ENCODE results near the gene GDA.

The GDA gene

DNA sequence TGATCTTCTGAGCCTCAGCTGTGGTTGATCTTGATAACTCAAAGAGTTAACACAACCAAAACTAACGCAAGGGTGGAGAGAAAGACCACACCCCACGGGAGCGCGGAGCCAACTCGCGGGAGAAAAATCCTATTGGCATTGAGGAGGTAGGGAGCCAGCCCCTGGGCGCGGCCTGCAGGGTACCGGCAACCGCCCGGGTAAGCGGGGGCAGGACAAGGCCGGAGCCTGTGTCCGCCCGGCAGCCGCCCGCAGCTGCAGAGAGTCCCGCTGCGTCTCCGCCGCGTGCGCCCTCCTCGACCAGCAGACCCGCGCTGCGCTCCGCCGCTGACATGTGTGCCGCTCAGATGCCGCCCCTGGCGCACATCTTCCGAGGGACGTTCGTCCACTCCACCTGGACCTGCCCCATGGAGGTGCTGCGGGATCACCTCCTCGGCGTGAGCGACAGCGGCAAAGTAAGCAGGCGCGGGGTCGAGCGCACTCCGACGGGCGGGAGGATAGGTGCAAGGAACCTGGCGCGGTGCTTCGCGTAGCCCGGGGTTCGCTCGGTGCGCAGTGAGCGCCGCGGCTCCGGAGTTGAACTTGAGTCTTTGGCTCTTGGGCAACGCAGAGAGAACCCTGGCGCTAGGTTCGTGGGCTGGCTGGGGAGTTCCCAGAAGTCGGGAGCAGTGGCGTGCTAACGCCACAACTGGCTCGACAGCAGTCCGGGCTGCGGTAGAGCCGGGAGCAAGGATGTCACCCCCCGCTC is at the start of gene GDA:
Gene GDA (plus strand): TSS at position 210 of the 745 bp plus-strand sequence. CDS start 120 bp downstream, at position 330.
- no peak for DNase-seq (ENCODE audit: low read depth in 1 of 2, low spot score in 1 of 2)

DNA sequence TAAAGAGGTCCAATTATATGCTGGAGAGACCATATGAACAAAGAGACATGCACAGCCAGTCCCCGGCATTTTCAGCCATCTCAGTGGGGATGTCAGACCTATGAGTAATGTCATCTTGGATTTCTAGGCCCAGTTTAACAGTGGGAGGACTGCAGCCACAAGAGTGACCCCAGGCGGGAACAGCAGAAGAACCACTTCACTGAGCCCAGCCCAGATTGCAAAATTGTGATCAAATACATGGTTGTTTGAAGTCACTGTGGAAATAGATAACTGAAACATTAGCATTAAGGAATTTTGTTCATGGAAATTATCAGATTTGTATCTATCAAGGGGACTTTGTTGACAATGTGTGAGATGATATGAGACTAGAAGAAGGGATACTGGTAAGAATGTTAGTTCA is 46.7 kb upstream of the GDA start:
- in situ Hi-C loops (cut with HindIII; ENCODE audit: low pct_unique_long_range_greater_than_20kb, low sequenced_read_pairs): no loop called here
- no peak for DNase-seq (ENCODE audit: low read depth in 1 of 2, low spot score in 1 of 2)
- no peak for TF ChIP-seq JUND (IDR thresholded peaks at IDR 0.05; ENCODE audit: low read depth)

More for the DNA sequence above, at the start of gene GDA:
- in situ Hi-C loops (cut with HindIII; ENCODE audit: low pct_unique_long_range_greater_than_20kb, low sequenced_read_pairs): no loop called here
- no peak for TF ChIP-seq JUND (IDR thresholded peaks at IDR 0.05; ENCODE audit: low read depth)

DNA sequence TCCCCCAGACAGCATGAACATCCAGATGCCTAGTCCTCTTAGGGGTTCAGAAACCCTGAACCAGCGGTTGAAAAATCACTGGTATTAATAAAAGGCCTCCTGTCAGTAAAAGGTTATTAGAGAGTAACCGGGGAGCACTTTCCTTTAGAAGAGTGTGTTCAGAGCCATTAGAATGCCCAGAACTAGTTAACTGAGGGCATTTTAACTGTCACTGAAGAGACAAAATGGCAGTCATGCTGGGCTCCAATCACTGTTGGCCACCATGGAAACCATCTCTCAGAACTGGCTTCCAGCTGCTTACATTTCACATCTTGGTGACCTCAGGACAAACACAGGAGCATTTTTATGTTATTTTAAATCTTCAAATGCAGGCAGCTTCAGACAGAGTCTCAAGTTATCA is 36.2 kb upstream of the GDA start:
- TF ChIP-seq JUND (IDR thresholded peaks at IDR 0.05; ENCODE audit: low read depth): no peak
- in situ Hi-C loops (cut with HindIII; ENCODE audit: low pct_unique_long_range_greater_than_20kb, low sequenced_read_pairs): no loop called here
- no peak for DNase-seq (ENCODE audit: low read depth in 1 of 2, low spot score in 1 of 2)

DNA sequence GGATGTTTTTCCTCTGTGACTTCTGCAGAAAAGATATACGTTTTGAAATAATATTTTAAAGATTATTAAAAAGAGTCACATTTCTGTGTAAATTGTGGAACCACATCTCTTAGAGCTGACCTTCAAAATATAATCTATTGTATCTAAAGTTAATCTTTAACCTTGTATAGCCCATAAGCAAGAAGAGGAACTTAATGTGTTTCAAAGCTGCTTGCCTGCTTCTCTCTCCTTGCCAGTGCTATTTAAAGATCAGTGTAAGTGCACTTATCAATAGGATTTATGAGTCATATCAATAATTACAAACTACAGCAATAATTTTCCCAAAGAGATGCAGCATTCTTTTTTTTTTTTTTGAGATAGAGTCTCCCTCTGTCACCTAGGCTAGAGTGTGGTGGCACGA is 29.4 kb upstream of the GDA start:
- in situ Hi-C loops (cut with HindIII; ENCODE audit: low pct_unique_long_range_greater_than_20kb, low sequenced_read_pairs): no loop called here
- DNase-seq (ENCODE audit: low read depth in 1 of 2, low spot score in 1 of 2): no peak
- TF ChIP-seq JUND (IDR thresholded peaks at IDR 0.05; ENCODE audit: low read depth): no peak

- TF ChIP-seq JUND (IDR thresholded peaks at IDR 0.05; ENCODE audit: low read depth): no peak
- in situ Hi-C loops (cut with HindIII; ENCODE audit: low pct_unique_long_range_greater_than_20kb, low sequenced_read_pairs): no loop called here
- no peak for DNase-seq (ENCODE audit: low read depth in 1 of 2, low spot score in 1 of 2)
Measured at GRCh38 chr9:72124947-72125346, 24.3 kb upstream of the GDA start.

GRCh38 chr9:72127753-72128152 is 21.5 kb upstream of the GDA start:
- no peak for TF ChIP-seq JUND (IDR thresholded peaks at IDR 0.05; ENCODE audit: low read depth)
- DNase-seq (ENCODE audit: low read depth in 1 of 2, low spot score in 1 of 2): no peak
- in situ Hi-C loops (cut with HindIII; ENCODE audit: low pct_unique_long_range_greater_than_20kb, low sequenced_read_pairs): no loop called here

GRCh38 chr9:72128526-72128925 is 20.7 kb upstream of the GDA start:
- DNase-seq (ENCODE audit: low read depth in 1 of 2, low spot score in 1 of 2): no peak
- TF ChIP-seq JUND (IDR thresholded peaks at IDR 0.05; ENCODE audit: low read depth): no peak
- in situ Hi-C loops (cut with HindIII; ENCODE audit: low pct_unique_long_range_greater_than_20kb, low sequenced_read_pairs): no loop called here

DNA sequence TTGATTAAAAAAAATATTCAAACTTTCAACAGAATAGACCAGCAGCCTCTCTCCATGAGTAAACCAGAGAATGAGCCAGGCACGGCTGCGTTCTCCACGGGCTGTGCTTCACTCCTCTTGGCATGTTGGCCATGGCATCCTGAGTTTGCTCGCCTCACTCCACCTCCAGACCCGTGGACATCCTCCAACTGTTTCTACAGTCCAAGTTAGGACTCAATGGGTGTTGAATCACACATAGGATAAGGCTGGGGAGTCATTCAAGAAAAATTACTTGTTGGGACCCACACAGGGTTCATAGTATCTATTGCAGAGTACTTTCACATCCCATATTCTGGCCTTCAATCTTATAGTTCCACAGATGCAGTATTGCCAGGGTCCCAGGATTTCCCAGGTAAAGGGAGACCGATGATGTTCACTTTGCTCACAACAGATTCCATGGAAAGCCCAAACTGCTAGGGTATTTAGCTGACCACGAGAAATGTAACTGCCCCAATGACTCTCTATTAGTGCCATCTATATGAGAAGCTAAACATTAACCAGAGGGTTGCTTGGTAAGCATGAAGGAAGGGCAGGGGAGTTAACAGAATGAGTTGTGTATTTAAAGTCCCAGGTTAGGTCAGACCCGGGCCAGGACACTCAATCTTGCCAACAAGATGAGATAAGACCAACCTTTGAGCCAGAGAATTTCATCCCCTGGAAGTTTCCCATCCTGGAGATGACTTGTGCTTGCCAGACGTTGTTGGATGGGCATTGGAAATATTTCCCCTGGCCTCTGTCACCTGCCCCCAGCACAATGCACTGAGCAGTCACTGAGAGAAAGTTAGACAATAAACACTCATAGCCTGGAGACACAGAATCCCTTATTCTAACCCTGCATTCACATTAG is 19.7 kb upstream of the GDA start:
- in situ Hi-C loops (cut with HindIII; ENCODE audit: low pct_unique_long_range_greater_than_20kb, low sequenced_read_pairs): no loop called here
- no peak for TF ChIP-seq JUND (IDR thresholded peaks at IDR 0.05; ENCODE audit: low read depth)
- no peak for DNase-seq (ENCODE audit: low read depth in 1 of 2, low spot score in 1 of 2)

DNA sequence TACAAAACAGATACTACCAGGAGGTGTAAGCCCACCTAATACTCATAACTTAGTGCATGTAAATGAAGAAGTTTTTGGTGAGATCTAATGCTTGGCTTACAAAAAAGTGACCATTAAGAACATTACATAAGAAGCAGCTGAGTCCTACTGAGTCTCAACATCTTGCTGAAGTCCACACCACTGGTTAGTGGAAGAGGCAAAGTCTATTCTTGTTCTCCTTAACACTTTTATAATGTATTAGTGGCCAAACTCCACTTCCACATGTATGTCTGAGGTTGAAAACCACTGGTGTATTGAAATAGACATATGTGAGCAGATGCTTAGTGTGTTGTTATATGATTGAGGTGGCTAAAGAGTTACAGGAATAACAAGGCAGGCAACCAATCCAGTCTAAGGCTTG is 18.9 kb upstream of the GDA start:
- no peak for TF ChIP-seq JUND (IDR thresholded peaks at IDR 0.05; ENCODE audit: low read depth)
- in situ Hi-C loops (cut with HindIII; ENCODE audit: low pct_unique_long_range_greater_than_20kb, low sequenced_read_pairs): no loop called here
- no peak for DNase-seq (ENCODE audit: low read depth in 1 of 2, low spot score in 1 of 2)

GRCh38 chr9:72131206-72131605 is 18.0 kb upstream of the GDA start:
- in situ Hi-C loops (cut with HindIII; ENCODE audit: low pct_unique_long_range_greater_than_20kb, low sequenced_read_pairs): no loop called here
- TF ChIP-seq JUND (IDR thresholded peaks at IDR 0.05; ENCODE audit: low read depth): no peak
- DNase-seq (ENCODE audit: low read depth in 1 of 2, low spot score in 1 of 2): no peak

DNA sequence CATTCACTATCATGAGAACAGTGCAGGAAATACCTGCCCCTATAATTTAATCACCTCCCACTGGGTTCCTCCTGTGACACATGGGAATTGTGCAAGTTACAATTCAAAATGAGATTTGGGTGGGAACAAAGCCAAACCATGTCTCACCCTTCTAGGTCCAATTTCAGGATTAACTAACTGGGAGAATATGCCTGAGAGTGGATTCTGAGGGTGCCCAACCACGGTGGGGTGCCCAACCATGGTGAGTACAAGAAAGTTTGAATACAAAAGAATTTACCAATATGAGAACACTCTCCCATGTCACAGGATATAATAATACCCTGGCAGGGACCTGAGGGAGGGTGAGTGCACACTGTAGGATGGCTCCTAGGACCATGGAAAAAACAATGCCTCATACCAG is 17.2 kb upstream of the GDA start:
- no peak for DNase-seq (ENCODE audit: low read depth in 1 of 2, low spot score in 1 of 2)
- TF ChIP-seq JUND (IDR thresholded peaks at IDR 0.05; ENCODE audit: low read depth): no peak
- in situ Hi-C loops (cut with HindIII; ENCODE audit: low pct_unique_long_range_greater_than_20kb, low sequenced_read_pairs): no loop called here

DNA sequence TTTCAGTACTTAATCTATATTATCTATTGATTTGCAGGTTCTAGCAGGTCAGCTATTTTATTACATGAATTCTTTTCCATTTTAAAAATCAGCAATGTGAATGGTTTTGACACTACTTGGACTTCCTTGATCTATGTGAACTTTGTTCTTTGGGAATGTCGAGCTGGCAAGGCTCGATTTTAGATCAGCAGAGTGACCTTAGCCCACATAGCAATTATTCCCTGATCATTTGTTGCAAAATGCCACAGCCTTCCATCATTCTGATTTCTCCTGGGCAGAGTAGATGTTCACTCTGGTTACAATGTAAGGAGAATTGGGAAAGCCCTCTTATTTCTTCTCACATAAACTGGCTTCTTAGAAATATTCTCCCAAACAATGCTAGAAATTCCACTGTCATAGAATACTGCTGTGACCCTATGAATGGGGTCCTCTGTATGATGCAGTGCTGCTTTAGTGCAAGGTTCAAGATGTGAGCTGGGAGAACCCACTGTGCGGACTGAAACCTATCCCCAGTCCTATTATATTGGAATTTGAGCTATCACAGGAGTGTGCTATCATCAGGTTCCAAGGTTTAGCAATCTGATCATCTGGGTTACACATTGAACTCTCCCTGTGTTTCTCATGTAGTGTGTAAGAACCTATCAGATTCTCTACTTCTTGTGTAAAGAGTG is 15.7 kb upstream of the GDA start:
- no peak for DNase-seq (ENCODE audit: low read depth in 1 of 2, low spot score in 1 of 2)
- in situ Hi-C loops (cut with HindIII; ENCODE audit: low pct_unique_long_range_greater_than_20kb, low sequenced_read_pairs): no loop called here
- TF ChIP-seq JUND (IDR thresholded peaks at IDR 0.05; ENCODE audit: low read depth): no peak

GRCh38 chr9:72134801-72135200 is 14.4 kb upstream of the GDA start:
- no peak for TF ChIP-seq JUND (IDR thresholded peaks at IDR 0.05; ENCODE audit: low read depth)
- in situ Hi-C loops (cut with HindIII; ENCODE audit: low pct_unique_long_range_greater_than_20kb, low sequenced_read_pairs): no loop called here
- DNase-seq (ENCODE audit: low read depth in 1 of 2, low spot score in 1 of 2): no peak

All from T47D (cell line).